Activated T-cell treated with anti-CD3 and anti-CD28 coated beads, Interleukin-2, amount 50 U/mL, for 1 hour (primary cell): ENCODE data around the gene MNS1.
"Not testable (repeated sequence)": the region's sequence is repeated elsewhere in the genome, so short reads cannot be mapped to it uniquely, and the experiment has no call there.

Source experiments
- DNase-seq: peaks from one replicate; pipeline ENCODE4 v3.0.0-alpha.2; 2020

Gene MNS1

GRCh38 chr15:56445746-56446145, 19.2 kb downstream of the MNS1 start:
- DNase-seq = no peak

- DNase-seq = no peak
These were observed 22.6 kb downstream of the MNS1 start for GRCh38 chr15:56442354-56442753.

- no peak for DNase-seq
These were observed 24.6 kb downstream of the MNS1 start for GRCh38 chr15:56440214-56440770.

- no peak for DNase-seq
These were observed 32.6 kb downstream of the MNS1 start for GRCh38 chr15:56432304-56432703.

GRCh38 chr15:56428821-56429458, 36.0 kb downstream of the MNS1 start:
- no peak for DNase-seq

GRCh38 chr15:56425976-56426375, 39.0 kb downstream of the MNS1 start:
- no peak for DNase-seq

GRCh38 chr15:56425276-56425675, 39.7 kb downstream of the MNS1 start:
- no peak for DNase-seq

- not testable (repeated sequence) for DNase-seq
These were observed 51.7 kb downstream of the MNS1 start for GRCh38 chr15:56413114-56413733.

- no peak for DNase-seq
These were observed 53.7 kb downstream of the MNS1 start for GRCh38 chr15:56411122-56411749.

- DNase-seq = no peak
These were observed 54.2 kb downstream of the MNS1 start for GRCh38 chr15:56410721-56411120.

GRCh38 chr15:56399209-56399608, 65.7 kb downstream of the MNS1 start:
- not testable (repeated sequence) for DNase-seq

- not testable (repeated sequence) for DNase-seq
These were observed 67.6 kb downstream of the MNS1 start for GRCh38 chr15:56397325-56397724.

GRCh38 chr15:56394909-56395308, 70.0 kb downstream of the MNS1 start:
- no peak for DNase-seq

GRCh38 chr15:56393277-56393676, 71.7 kb downstream of the MNS1 start:
- no peak for DNase-seq

GRCh38 chr15:56390739-56391267, 74.1 kb downstream of the MNS1 start:
- DNase-seq = no peak

- no peak for DNase-seq
These were observed 79.0 kb downstream of the MNS1 start for GRCh38 chr15:56385908-56386307.

- no peak for DNase-seq
These were observed 81.9 kb downstream of the MNS1 start for GRCh38 chr15:56383010-56383409.
